ENCODE data around the gene LRRC59.

- no peak for TF ChIP-seq CTCF (IDR thresholded peaks at IDR 0.05)
- no peak for TF ChIP-seq POLR2AphosphoS5 (IDR thresholded peaks at IDR 0.05)
- TF ChIP-seq POLR2A (IDR thresholded peaks at IDR 0.05; ENCODE audit: low read depth): no peak
These were observed 16.7 kb downstream of the LRRC59 start for GRCh38 chr17:50380369-50381259.
